NCI-H1105 treated with DMSO at 0.1 percent for 48 hours (cell line): ENCODE results near the gene FBXW4.

Experiments
- DNase-seq: peaks from one replicate; lab custom pipeline; 2025; lab: John Stamatoyannopoulos, UW

Gene FBXW4

GRCh38 chr10:101566333-101567164 is 128.4 kb downstream of the FBXW4 start:
- peak; percentile 34 for DNase-seq

GRCh38 chr10:101565936-101566332 is 129.0 kb downstream of the FBXW4 start:
- no peak for DNase-seq

- DNase-seq = no peak
These were observed 129.5 kb downstream of the FBXW4 start for GRCh38 chr10:101565370-101565900.

- DNase-seq = no peak
These were observed 130.4 kb downstream of the FBXW4 start for GRCh38 chr10:101564490-101564991.

- DNase-seq = no peak
These were observed 131.4 kb downstream of the FBXW4 start for GRCh38 chr10:101563497-101564040.

- DNase-seq = no peak
These were observed 132.0 kb downstream of the FBXW4 start for GRCh38 chr10:101563007-101563406.

- no peak for DNase-seq
These were observed 132.7 kb downstream of the FBXW4 start for GRCh38 chr10:101562231-101562630.

- peak; percentile 21 for DNase-seq
These were observed 133.7 kb downstream of the FBXW4 start for GRCh38 chr10:101561068-101561915.
